ENCODE results near the gene KLHDC4.

DNA sequence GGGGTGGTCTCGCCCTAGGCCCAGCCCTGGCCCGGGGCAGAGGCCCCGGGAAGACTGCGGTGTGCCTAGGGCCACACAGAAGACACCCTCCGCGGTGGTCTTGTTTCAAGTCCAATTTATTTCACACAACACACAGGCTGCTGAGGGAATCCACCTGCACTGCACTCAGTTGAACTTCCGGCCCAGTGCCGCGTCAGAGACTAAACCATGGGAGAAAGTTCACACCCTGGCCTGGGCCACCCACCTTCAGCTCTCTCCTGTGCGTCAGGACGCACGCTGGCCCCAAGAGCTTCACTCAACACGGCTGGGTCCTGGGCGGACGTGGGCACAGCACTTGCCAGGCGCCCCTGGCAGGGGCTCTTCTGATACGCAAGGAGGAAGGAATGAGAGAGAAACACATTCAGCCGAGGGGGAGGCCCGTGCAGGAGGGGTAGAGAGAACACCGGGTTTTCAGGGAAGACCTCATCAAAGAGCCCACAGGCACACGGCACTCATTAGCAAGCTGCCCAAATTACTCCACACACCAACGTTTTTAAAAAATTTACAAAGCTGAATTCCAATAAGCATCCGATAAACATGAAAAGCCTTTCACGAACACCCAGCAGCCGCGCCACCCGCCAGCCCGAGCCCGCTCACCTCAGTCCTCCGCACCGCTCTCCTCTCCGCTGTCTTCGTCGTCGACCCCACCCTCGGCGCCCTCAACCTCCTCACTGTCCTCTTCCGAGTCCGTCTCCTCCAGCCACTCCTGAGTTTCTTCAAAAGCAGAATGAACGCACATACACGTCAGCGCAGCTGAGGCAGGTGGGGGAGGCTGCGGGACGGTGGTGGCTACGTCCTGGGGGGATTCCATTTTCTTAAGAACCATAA, 57.8 kb downstream of the KLHDC4 start:
- TF ChIP-seq, protein P1, sequence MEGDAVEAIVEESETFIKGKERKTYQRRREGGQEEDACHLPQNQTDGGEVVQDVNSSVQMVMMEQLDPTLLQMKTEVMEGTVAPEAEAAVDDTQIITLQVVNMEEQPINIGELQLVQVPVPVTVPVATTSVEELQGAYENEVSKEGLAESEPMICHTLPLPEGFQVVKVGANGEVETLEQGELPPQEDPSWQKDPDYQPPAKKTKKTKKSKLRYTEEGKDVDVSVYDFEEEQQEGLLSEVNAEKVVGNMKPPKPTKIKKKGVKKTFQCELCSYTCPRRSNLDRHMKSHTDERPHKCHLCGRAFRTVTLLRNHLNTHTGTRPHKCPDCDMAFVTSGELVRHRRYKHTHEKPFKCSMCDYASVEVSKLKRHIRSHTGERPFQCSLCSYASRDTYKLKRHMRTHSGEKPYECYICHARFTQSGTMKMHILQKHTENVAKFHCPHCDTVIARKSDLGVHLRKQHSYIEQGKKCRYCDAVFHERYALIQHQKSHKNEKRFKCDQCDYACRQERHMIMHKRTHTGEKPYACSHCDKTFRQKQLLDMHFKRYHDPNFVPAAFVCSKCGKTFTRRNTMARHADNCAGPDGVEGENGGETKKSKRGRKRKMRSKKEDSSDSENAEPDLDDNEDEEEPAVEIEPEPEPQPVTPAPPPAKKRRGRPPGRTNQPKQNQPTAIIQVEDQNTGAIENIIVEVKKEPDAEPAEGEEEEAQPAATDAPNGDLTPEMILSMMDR (IDR thresholded peaks at IDR 0.05; ENCODE audit: insufficient read depth, low read length, poor library complexity, severe bottlenecking), result no peak
- no peak for TF ChIP-seq EZH2phosphoT487 (conservative IDR thresholded peaks at IDR 0.05; ENCODE audit: low read length)

Data from SU-DHL-6 (cell line).